Kidney glomerular epithelial cell (primary cell): ENCODE data around the gene TAOK1.
A peak's percentile ranks its signal among the peaks of the same experiment; 100 is the strongest.

Experiments used
- DNase-seq: peaks from one replicate; lab custom pipeline; 2025; lab: John Stamatoyannopoulos, UW

Gene TAOK1

GRCh38 chr17:29583324-29584248 is 193.4 kb downstream of the TAOK1 start:
- DNase-seq: no peak

- DNase-seq: no peak
These were observed 194.4 kb downstream of the TAOK1 start for GRCh38 chr17:29584452-29585079.

GRCh38 chr17:29585080-29585751 is 195.1 kb downstream of the TAOK1 start:
- no peak for DNase-seq

GRCh38 chr17:29586676-29587469 is 196.7 kb downstream of the TAOK1 start:
- no peak for DNase-seq

GRCh38 chr17:29587591-29587990 is 197.4 kb downstream of the TAOK1 start:
- DNase-seq: no peak

- no peak for DNase-seq
These were observed 197.9 kb downstream of the TAOK1 start for GRCh38 chr17:29588017-29588561.

- peak; percentile 10 for DNase-seq
These were observed 198.6 kb downstream of the TAOK1 start for GRCh38 chr17:29588562-29589411.

- DNase-seq: peak; percentile 59
These were observed 199.6 kb downstream of the TAOK1 start, which contains the start of gene GIT1 for GRCh38 chr17:29589524-29590410. TSS of gene GIT1 (minus strand) at chr17:29589648. CDS start at chr17:29589378, 270 bp downstream.

- peak; percentile 24 for DNase-seq
These were observed 200.4 kb downstream of the TAOK1 start for GRCh38 chr17:29590411-29591145.

- peak; percentile 74 for DNase-seq
These were observed 201.1 kb downstream of the TAOK1 start for GRCh38 chr17:29591146-29591736.

GRCh38 chr17:29591737-29592608 is 201.8 kb downstream of the TAOK1 start:
- DNase-seq: peak; percentile 81

GRCh38 chr17:29592850-29593551 is 202.8 kb downstream of the TAOK1 start, which contains the start of gene ANKRD13B:
TSS of gene ANKRD13B (plus strand) at chr17:29593132. CDS start at chr17:29593622, 490 bp downstream.
- DNase-seq: no peak

GRCh38 chr17:29593591-29594518 is 203.7 kb downstream of the TAOK1 start:
- no peak for DNase-seq

- DNase-seq: no peak
These were observed 204.4 kb downstream of the TAOK1 start for GRCh38 chr17:29594519-29595090.
